Endothelial cell of umbilical vein (primary cell): ENCODE results near the gene FGF9.

Experiments
- CTCF ChIP-seq, 2 donors: IDR thresholded peaks; 1 replicate in 1 of 2; 2 replicates in 1 of 2; pipeline ENCODE4 v1.5.1; 2011; ENCODE audit warnings: low read length in 2 of 2, mild to moderate bottlenecking in 2 of 2, moderate library complexity in 2 of 2, control low read depth in 1 of 2, inconsistent platforms in 1 of 2, low read depth in 1 of 2; ENCODE audit not compliant: insufficient read depth in 1 of 2; ENCODE audit errors: extremely low read depth in 1 of 2
- EZH2 ChIP-seq: IDR thresholded peaks from 2 replicates; pipeline ENCODE4 v1.6.1; 2012; ENCODE audit warnings: borderline replicate concordance, low read depth, mild to moderate bottlenecking, moderate library complexity, low read length, inconsistent platforms; ENCODE audit not compliant: severe bottlenecking
- POLR2A ChIP-seq: IDR thresholded peaks from 2 replicates; pipeline ENCODE4 v1.6.1; 2012; ENCODE audit warnings: low read depth, mild to moderate bottlenecking, control low read depth, low read length

DNA sequence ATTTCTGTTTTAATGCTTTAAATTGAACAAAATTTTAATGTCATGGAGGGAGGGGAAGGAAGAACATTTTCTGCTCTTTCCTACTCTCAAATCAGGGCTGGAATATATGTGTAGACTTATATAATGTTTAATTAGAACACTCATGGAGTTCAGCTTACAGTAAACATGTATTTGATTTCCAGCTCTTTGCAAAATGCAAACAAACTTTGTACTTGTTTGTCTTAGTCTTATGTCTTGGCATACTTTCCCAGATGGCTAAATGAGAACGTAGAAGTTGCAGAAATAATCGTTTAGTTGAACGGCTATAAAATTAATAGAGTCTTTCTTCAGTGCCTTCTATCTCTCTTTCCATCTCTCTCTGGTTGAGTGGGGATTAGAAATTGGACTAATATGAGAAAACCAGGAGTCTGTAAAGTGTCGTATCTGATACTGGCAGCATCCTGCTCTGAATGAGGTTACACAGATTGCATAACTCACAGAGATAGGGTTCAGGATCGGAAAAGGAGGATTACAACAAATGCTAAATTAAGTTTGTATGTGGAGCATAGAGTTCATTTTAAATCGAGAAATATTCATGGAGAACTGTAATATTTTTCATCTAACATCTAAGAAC is 82.3 kb downstream of the FGF9 start:
- no peak for TF ChIP-seq POLR2A
- no peak for TF ChIP-seq CTCF (IDR thresholded peaks at IDR 0.05; ENCODE audit: extremely low read depth in 1 of 2, insufficient read depth in 1 of 2, low read depth in 1 of 2, low read length in 2 of 2)
- no peak for TF ChIP-seq EZH2
